Measurements from ENCODE around the gene OR5B12.

The OR5B12 gene

DNA sequence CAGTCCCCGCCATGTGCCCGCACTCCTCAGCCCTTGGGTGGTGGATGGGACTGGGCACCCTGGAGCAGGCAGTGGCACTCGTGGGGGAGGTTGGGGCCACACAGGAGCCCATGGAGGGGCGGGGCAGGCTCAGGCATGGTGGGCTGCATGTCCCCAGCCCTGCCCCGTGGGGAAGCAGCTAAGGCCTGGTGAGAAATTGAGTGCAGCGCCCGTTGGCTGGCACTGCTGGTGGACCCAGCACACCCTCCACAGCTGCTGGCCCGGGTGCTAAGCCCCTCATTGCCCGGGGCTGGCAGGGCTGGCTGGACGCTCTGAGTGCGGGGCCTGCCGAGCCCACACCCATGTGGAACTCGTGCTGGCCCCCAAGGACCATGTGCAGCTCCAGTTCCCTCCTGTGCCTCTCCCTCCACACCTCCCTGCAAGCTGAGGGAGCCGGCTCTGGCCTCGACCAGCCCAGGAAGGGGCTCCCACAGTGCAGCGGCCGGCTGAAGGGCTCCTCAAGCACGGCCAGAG, 51.4 kb downstream of the OR5B12 start:
- no peak for DNase-seq (ENCODE audit: low read depth)
- in situ Hi-C loops (cut with HindIII; ENCODE audit: low sequenced_read_pairs): no loop called here
- TF ChIP-seq, protein P1, sequence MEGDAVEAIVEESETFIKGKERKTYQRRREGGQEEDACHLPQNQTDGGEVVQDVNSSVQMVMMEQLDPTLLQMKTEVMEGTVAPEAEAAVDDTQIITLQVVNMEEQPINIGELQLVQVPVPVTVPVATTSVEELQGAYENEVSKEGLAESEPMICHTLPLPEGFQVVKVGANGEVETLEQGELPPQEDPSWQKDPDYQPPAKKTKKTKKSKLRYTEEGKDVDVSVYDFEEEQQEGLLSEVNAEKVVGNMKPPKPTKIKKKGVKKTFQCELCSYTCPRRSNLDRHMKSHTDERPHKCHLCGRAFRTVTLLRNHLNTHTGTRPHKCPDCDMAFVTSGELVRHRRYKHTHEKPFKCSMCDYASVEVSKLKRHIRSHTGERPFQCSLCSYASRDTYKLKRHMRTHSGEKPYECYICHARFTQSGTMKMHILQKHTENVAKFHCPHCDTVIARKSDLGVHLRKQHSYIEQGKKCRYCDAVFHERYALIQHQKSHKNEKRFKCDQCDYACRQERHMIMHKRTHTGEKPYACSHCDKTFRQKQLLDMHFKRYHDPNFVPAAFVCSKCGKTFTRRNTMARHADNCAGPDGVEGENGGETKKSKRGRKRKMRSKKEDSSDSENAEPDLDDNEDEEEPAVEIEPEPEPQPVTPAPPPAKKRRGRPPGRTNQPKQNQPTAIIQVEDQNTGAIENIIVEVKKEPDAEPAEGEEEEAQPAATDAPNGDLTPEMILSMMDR (IDR thresholded peaks at IDR 0.05; ENCODE audit: low read depth, low read length, missing control alignments): no peak

More for the DNA sequence above, 51.4 kb downstream of the OR5B12 start:
- H3K4me3 ChIP-seq (ENCODE audit: low read depth, low read length): no peak overlapping the region

Measured in astrocyte of the cerebellum (primary cell).